Measurements from ENCODE around the gene DNAH14.

DNA sequence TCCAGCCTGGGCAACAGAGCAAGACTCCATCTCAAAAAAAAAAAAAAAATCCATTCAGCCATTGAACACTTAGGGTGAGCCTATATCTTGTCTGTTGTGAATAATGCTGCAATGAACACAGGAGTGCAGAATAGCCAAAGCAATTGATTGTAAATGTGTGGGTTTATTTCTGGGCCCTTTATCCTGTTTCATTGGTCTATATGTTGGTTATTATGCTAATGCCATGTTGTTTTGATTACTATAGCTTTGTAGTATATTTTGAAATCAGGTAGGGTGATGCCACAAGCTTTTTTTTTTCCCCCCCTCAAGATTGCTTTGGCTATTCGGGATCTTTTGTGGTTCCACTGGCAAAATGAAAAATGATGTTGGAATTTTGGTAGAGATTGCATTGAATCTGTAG lies 330.8 kb downstream of the DNAH14 start:
- TF ChIP-seq MAX (IDR thresholded peaks at IDR 0.05) (no peak), YY1 (IDR thresholded peaks at IDR 0.05; ENCODE audit: low read depth) (no peak)

Data from Ishikawa (cell line).